Stimulated activated CD8-positive, alpha-beta memory T cell treated with anti-CD3 and anti-CD28 coated beads, Interleukin-4, amount 100 ng/mL, for 1 hour (primary cell): ENCODE data around the gene ZC3H13.
"Not testable (repeated sequence)": the region's sequence is repeated elsewhere in the genome, so short reads cannot be mapped to it uniquely, and the experiment has no call there.

ENCODE experiments used
- DNase-seq, 2 donors: peaks; one replicate each; pipeline ENCODE4 v3.0.0-alpha.2; 2020; ENCODE audit warnings: low read depth in 2 of 2, low spot score in 1 of 2

Gene ZC3H13

GRCh38 chr13:46010148-46010547, 42.4 kb downstream of the ZC3H13 start:
- DNase-seq = no peak

DNA sequence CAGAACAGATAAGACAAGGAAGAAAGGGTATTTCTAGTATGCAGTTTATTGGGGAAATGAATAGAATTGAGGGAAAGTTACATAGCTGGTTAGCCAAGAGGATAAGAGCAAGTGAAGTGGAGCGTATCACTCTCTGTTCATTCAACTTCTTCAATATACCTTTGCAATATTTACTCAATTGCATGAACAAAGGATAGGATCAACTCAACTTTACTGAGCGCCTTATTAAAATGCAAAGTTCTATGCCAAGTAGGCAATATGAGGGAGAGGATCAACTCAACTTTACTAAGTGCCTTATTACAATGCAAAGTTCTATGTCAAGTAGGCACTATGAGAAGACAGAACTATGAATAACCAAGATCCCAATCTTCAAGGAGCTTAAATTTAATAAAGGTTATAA, 43.9 kb downstream of the ZC3H13 start:
- DNase-seq = no peak

- DNase-seq = no peak
Measured at GRCh38 chr13:46006688-46007452, 45.7 kb downstream of the ZC3H13 start.

DNA sequence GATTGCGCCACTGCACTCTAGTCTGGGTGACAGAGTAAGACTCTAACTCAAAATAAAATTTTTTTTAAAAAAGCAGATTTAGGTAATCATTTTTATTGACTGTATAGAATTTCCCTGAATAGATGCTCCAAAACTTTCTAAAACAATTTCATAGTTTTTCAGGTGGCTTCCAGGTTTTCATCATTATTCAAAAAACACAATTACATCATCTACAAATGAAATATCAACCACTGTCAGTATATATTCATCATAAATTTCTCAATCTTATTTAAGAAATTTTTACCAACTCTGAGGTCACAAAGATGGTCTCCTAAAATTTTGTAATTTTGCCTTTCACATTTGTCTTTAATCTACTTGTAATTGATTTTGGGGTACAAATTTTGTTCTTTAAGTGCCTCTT, 48.1 kb downstream of the ZC3H13 start:
- no peak for DNase-seq

- no peak for DNase-seq
Measured at GRCh38 chr13:45996631-45997030, 55.9 kb downstream of the ZC3H13 start.

GRCh38 chr13:45995245-45995644, 57.3 kb downstream of the ZC3H13 start:
- no peak for DNase-seq

GRCh38 chr13:45994752-45995151, 57.8 kb downstream of the ZC3H13 start:
- no peak for DNase-seq

- DNase-seq = no peak
Measured at GRCh38 chr13:45989607-45990006, 62.9 kb downstream of the ZC3H13 start.

DNA sequence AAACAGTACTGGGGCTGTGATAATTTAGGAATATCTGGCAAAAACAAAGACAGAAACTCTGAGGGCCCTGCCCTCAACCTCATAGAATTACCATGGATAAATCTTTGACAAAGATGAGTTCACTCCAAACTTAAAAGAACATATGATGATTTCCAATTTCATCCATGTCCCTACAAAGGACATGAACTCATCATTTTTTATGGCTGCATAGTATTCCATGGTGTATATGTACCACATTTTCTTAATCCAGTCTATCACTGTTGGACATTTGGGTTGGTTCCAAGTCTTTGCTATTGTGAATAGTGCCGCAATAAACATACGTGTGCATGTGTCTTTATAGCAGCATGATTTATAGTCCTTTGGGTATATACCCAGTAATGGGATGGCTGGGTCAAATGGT, 71.4 kb downstream of the ZC3H13 start:
- DNase-seq = not testable (repeated sequence)

GRCh38 chr13:45975337-45975736, 77.2 kb downstream of the ZC3H13 start:
- DNase-seq = no peak

GRCh38 chr13:45974500-45974899, 78.0 kb downstream of the ZC3H13 start:
- DNase-seq = no peak

GRCh38 chr13:45967589-45967988, 85.0 kb downstream of the ZC3H13 start:
- no peak for DNase-seq

DNA sequence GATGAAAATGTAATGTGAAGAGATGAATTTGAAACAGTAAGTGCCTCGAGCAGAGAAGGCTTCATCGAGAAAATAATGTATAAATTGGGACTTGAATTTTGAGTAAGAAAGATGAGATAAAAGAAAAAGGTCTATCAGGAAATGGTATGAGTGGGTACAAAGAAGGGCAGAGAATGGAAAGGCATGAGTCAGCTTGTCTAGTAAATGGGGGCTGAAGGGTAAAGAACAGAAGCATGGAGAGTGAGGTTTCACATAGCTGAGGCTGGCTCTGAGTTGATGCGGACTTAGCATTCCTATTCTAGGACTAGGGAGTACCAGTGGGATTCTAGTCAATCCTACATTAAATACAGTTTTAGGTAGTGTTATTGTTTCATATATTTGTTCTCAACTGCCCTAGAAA, 85.8 kb downstream of the ZC3H13 start:
- no peak for DNase-seq

DNA sequence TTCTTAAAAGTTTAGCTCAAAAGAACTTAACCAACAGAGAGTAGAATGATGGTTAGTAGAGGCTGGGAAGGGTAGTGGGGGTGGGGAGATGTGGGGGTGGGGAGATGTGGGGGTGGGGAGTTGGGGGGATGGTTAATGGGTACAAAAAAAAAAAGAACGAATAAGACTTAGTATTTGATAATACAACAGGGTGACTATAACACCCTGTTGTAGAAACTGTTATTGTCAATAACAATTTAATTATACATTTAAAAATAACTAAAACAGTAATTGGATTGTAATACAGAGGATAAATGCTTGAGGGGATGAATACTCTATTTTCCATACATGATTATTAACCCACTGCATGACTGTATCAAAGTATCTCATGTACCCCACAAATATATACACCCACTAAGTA, 91.1 kb downstream of the ZC3H13 start:
- DNase-seq = no peak

- no peak for DNase-seq
Measured at GRCh38 chr13:45954836-45955800, 97.4 kb downstream of the ZC3H13 start.

DNA sequence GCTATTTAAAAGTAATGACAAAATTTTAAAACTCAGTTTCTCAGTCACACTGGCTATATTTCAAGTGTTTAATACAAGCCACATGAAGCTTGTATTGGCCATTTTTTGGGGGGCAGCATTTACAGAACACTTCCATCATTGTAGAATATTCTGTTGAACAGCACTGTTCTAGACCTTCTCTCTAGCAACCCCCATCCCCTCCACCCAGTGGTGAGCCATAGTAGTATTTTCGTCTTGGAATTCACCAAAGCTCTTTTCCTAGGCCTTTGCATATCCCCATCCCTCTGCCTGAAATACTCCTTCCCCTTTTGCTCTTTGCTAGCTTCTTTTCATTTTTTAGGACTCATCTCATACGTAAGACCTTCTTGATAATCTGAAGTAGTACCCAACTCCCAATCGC, 99.5 kb downstream of the ZC3H13 start:
- no peak for DNase-seq

DNA sequence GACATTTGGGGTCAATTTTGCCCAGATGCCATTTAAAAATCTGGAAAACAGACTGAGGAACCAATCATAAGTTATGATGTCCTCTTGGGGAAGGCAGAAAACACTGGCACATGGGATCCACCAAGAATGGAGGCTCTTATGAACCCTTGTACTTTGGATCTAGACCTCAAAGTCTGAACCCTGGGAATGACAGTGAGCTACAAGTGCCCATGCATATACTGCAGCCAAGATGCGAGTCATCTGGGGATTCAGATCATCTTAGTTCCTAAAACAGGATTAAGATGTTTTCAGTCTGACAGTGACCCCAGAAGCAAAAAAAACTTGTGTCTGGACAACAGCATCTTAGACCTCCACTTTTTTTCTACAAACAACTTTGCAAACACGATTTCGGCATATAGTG, 100.8 kb downstream of the ZC3H13 start:
- no peak for DNase-seq

DNA sequence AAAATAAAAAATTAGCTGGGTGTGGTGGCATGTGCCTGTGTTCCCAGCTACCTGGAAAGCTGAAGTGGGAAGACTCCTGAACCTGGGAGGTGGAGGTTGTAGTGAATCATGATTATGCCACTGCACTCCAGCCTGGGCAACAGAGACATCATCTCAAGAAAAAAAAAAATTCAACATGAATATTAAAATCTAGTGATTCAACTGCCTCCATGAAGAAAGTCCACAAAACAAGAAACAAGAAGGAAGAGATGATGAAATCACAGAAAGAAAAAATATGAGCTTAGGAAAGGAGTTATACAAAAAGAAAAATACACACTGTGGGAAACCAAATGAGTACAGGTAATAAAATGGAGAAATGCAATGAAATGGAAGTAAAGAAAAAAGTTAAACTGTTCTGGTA, 101.4 kb downstream of the ZC3H13 start:
- no peak for DNase-seq

DNA sequence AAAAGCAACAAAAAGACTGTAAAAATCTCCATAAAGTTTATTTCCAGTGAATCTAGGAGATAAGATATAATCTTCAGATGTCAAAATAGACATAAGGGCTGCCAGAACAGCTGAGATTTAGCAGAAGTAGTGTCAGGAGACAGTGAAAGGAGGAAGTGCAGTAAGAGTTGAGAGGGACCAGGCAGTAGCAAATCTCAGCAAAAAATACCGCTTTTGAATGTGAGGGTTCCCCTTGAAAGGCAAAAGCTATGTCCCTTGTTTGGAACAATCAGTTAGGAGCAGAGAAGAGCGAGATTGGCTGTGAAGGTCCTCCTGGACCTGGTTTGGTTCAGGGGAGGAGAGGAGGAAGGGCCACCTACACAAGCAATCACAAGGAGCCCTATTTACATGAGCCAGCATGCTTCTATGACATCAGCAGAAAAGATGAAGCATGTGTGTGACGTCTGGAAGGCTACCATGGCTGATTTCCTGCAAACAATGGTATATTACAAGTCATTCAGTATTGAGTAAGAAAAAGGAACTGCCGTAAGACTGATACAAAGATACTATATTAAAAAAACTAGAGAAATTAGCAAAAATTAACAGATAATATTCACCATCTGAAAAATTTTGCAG, 102.1 kb downstream of the ZC3H13 start:
- no peak for DNase-seq

- no peak for DNase-seq
Measured at GRCh38 chr13:45949161-45949560, 103.4 kb downstream of the ZC3H13 start.

- no peak for DNase-seq
Measured at GRCh38 chr13:45943965-45944364, 108.6 kb downstream of the ZC3H13 start.

DNA sequence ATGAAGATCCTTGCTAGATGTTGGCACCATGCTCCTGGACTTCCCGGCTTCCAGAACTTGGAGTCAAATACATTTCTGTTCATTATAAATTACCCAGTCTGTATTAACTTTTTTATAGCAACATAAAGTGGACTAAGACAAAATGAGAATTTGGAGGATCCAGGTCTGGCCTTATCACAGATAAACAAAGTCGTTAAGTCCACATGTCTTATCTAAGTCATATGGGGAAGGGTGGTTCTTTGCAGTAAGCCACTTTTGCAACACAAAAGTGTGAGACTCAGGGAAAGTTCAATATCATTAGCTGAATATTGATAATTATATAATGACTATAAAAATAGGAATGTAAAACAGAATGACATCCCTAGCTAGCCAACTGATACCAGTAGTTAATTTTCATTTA, 109.4 kb downstream of the ZC3H13 start:
- DNase-seq = no peak
